Measurements from ENCODE around the gene VPS4B. TPM values are rescaled to one million over a fixed set of nuclear protein-coding genes. Genes with fewer than 3 reads are reported as not detected.

The VPS4B gene
- total and polyA plus RNA-seq, 5 donors from 2014 or later = 54.2 to 93.3 (median 67.2) TPM

DNA sequence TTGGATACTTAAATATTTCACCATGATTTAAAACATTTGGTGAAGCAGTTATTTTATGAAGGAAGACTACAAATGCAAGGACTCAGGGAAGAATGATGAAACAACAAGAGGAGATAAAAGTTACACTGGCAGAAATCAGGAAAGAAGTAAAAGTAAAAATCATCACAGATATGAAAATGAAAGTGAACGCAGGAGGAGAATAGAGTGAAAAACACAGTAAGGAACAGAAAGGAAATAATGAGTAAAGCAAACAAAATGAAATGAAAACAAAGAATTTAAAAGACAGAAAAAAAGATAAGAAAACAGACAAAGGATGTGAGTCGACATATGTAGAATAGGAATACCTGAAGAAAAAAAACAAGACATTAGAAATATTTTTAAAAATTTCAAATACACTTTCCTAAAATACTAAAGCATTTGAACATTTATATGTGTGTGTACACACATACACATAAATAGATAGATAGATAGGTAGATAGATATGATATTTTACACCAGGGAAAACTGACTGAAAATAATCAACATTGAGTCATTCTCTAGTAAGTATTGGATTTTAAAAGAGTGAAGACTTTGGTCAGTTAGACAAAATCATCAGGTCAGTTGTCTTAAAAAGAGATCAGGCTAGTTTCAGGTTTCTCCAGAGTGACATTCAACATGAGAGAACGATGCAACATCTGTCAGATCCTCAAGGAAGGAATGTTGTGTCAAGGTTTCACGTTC lies 43.2 kb downstream of the VPS4B start:
- peaks cover 11% of the 10 kb centered on the region for H3K27me3 Mint-ChIP-seq
- peak overlapping the region; percentile 0 to 62 (median 18) for H3K27ac Mint-ChIP-seq
- peak in 1 of 3 donors; percentile 48 for DNase-seq
- Histone ChIP-seq H3K9me3 (ENCODE audit: control insufficient read depth in 2 of 2, low read length in 2 of 2) (peaks cover 0 to 2% of the 10 kb centered on the region in 2 experiments), H3K27ac (ENCODE audit: insufficient read depth, low read length, poor library complexity, severe bottlenecking) (no peak overlapping the region), H3K4me1 (ENCODE audit: control insufficient read depth, insufficient read depth, low read length, poor library complexity, severe bottlenecking) (peaks cover 4% of the 10 kb centered on the region), H3K4me3 (ENCODE audit: low read depth, low read length) (peak overlapping the region; percentile 45), H3K27me3 (ENCODE audit: control insufficient read depth, insufficient read depth, low read length) (peaks cover 2% of the 10 kb centered on the region), H3K36me3 (ENCODE audit: control insufficient read depth, insufficient read depth, low read length) (no peaks in the 10 kb centered on the region)
- peaks cover 0 to 7% (median 0%) of the 10 kb centered on the region in 7 donors for H3K9me3 Mint-ChIP-seq
- ATAC-seq (ENCODE audit: low read depth in 2 of 2) = no peak
- peaks cover 13 to 24% (median 20%) of the 10 kb centered on the region in 4 donors for H3K4me1 Mint-ChIP-seq
- peak overlapping the region in 3 of 4 donors; percentile 30 to 65 (median 64) for H3K4me3 Mint-ChIP-seq
- H3K36me3 Mint-ChIP-seq = peaks cover 16% of the 10 kb centered on the region

DNA sequence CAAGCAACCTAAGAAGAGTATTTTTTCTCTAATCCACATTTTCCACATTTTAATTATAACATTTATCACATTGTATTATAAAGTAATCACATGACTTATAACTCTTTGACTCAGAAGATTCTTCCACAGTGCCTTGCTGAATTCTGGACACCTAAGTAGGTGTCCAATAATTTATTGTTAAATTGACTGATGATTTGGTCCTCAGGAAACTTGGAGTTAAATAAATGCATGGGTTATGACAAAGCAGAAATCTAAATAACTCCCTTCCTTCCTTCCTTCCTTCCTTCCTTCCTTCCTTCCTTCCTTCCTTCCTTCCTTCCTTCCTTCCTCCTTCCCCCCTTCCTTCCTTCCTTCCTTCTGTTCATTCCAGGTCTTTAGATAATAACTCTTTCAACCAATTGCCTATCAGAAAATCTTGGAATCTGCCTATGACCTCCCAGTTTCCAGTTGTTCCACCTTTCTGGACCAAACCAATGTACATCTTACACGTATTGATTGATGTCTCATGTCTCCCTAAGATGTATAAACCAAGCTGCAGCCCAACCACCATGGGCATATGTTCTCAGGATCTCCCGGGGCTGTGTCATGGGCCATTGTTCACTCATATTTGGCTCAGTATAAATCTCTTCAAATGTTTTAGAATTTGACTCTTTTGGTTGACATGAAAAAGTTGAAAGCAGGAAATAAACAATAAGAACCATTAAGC lies 44.8 kb downstream of the VPS4B start:
- H3K36me3 ChIP-seq (ENCODE audit: control insufficient read depth, insufficient read depth, low read length) = no peaks in the 10 kb centered on the region
- peaks cover 6% of the 10 kb centered on the region for H3K36me3 Mint-ChIP-seq
- H3K4me3 Mint-ChIP-seq = no peak overlapping the region
- peak overlapping the region in 1 of 3 donors; percentile 50 for H3K27ac Mint-ChIP-seq
- H3K4me3 ChIP-seq (ENCODE audit: low read depth, low read length) = no peak overlapping the region
- peaks cover 11% of the 10 kb centered on the region for H3K27me3 Mint-ChIP-seq
- ATAC-seq (ENCODE audit: low read depth in 2 of 2) (no peak), DNase-seq (no peak)
- H3K4me1 Mint-ChIP-seq = peaks cover 13 to 24% (median 20%) of the 10 kb centered on the region in 4 donors
- no peaks in the 10 kb centered on the region for H3K9me3 ChIP-seq (ENCODE audit: control insufficient read depth in 2 of 2, low read length in 2 of 2)
- peaks cover 2% of the 10 kb centered on the region for H3K27me3 ChIP-seq (ENCODE audit: control insufficient read depth, insufficient read depth, low read length)
- H3K27ac ChIP-seq (ENCODE audit: insufficient read depth, low read length, poor library complexity, severe bottlenecking) = no peak overlapping the region
- H3K9me3 Mint-ChIP-seq = peaks cover 0 to 6% (median 0%) of the 10 kb centered on the region in 7 donors
- peaks cover 4% of the 10 kb centered on the region for H3K4me1 ChIP-seq (ENCODE audit: control insufficient read depth, insufficient read depth, low read length, poor library complexity, severe bottlenecking)

DNA sequence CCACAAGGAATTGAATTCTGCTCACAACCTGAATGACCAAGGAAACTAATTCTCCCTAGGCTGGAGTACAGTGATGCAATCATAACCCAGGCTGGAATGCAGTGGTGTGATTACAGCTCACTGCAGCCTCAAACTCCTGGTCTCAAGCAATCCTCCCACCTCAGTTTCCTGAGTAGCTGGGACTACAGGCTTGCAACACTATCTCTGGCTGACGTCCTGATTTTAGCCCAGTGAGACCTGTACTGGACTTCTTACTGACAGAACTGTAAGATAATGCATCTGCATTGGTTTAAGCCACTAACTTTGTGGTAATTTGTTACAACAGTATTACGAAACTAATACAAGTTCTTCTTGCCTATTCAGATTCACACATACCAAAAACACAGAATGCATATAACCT lies 45.7 kb downstream of the VPS4B start:
- Mint-ChIP-seq H3K27me3 (peaks cover 11% of the 10 kb centered on the region), H3K4me1 (peaks cover 13 to 24% (median 20%) of the 10 kb centered on the region in 4 donors), H3K9me3 (peaks cover 0 to 6% (median 0%) of the 10 kb centered on the region in 7 donors), H3K4me3 (no peak overlapping the region), H3K36me3 (peaks cover 6% of the 10 kb centered on the region), H3K27ac (no peak overlapping the region)
- no peaks in the 10 kb centered on the region for H3K9me3 ChIP-seq (ENCODE audit: control insufficient read depth in 2 of 2, low read length in 2 of 2)
- H3K27ac ChIP-seq (ENCODE audit: insufficient read depth, low read length, poor library complexity, severe bottlenecking) = no peak overlapping the region
- no peak overlapping the region for H3K4me3 ChIP-seq (ENCODE audit: low read depth, low read length)
- DNase-seq = no peak
- no peak for ATAC-seq (ENCODE audit: low read depth in 2 of 2)
- H3K4me1 ChIP-seq (ENCODE audit: control insufficient read depth, insufficient read depth, low read length, poor library complexity, severe bottlenecking) = peaks cover 4% of the 10 kb centered on the region
- no peaks in the 10 kb centered on the region for H3K36me3 ChIP-seq (ENCODE audit: control insufficient read depth, insufficient read depth, low read length)
- peaks cover 2% of the 10 kb centered on the region for H3K27me3 ChIP-seq (ENCODE audit: control insufficient read depth, insufficient read depth, low read length)

DNA sequence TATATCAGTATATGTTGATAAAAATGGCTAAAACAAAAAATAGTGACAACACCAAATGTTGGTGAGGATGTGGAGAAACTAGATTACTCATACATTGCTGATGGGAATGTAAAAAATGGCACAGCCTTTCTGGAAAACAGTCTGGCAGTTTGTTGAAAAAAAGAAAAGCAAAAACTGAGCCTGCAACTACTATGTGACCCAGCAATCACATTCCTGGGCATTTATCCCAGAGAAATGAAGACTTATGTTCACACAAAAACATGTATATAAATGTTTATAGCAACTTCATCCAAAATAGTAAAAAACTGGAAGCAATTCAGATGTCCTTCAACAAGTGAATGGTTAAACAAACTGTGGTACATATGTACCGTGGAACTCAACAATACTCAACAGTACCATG lies 47.7 kb downstream of the VPS4B start:
- H3K9me3 Mint-ChIP-seq = peaks cover 0 to 6% (median 0%) of the 10 kb centered on the region in 7 donors
- ATAC-seq (ENCODE audit: low read depth in 2 of 2) = no peak
- no peak overlapping the region for H3K27ac Mint-ChIP-seq
- no peak overlapping the region for H3K4me3 Mint-ChIP-seq
- H3K27me3 Mint-ChIP-seq = peaks cover 5% of the 10 kb centered on the region
- no peaks in the 10 kb centered on the region for H3K36me3 ChIP-seq (ENCODE audit: control insufficient read depth, insufficient read depth, low read length)
- peaks cover 12% of the 10 kb centered on the region for H3K36me3 Mint-ChIP-seq
- H3K9me3 ChIP-seq (ENCODE audit: control insufficient read depth in 2 of 2, low read length in 2 of 2) = no peaks in the 10 kb centered on the region
- no peak overlapping the region for H3K27ac ChIP-seq (ENCODE audit: insufficient read depth, low read length, poor library complexity, severe bottlenecking)
- peaks cover 2% of the 10 kb centered on the region for H3K27me3 ChIP-seq (ENCODE audit: control insufficient read depth, insufficient read depth, low read length)
- peaks cover 12 to 23% (median 18%) of the 10 kb centered on the region in 4 donors for H3K4me1 Mint-ChIP-seq
- no peak overlapping the region for H3K4me3 ChIP-seq (ENCODE audit: low read depth, low read length)
- DNase-seq = no peak
- peaks cover 4% of the 10 kb centered on the region for H3K4me1 ChIP-seq (ENCODE audit: control insufficient read depth, insufficient read depth, low read length, poor library complexity, severe bottlenecking)

DNA sequence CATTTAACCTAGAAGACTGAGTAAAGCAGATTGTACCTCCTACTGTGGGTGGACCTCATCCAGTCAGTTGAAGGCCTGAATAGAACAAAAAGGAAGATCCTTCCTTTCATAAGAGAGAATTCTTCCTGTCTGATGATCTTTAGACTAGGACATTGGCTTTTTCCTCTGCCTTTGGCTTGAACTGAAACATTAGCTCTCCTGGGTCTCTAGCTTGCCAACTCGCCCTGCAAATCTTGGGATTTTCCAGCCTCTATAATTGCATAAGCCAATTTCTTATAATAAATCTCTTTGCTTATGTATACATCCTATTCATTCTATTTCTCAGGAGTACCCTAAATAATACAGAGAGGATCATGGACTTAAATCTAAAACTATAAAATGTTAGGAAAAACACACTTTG lies 49.1 kb downstream of the VPS4B start:
- no peaks in the 10 kb centered on the region for H3K36me3 ChIP-seq (ENCODE audit: control insufficient read depth, insufficient read depth, low read length)
- H3K27ac ChIP-seq (ENCODE audit: insufficient read depth, low read length, poor library complexity, severe bottlenecking) = no peak overlapping the region
- peaks cover 4% of the 10 kb centered on the region for H3K4me1 ChIP-seq (ENCODE audit: control insufficient read depth, insufficient read depth, low read length, poor library complexity, severe bottlenecking)
- no peak overlapping the region for H3K4me3 Mint-ChIP-seq
- peaks cover 5% of the 10 kb centered on the region for H3K27me3 Mint-ChIP-seq
- peaks cover 2% of the 10 kb centered on the region for H3K27me3 ChIP-seq (ENCODE audit: control insufficient read depth, insufficient read depth, low read length)
- H3K9me3 Mint-ChIP-seq = peaks cover 0 to 6% (median 0%) of the 10 kb centered on the region in 7 donors
- no peak overlapping the region for H3K4me3 ChIP-seq (ENCODE audit: low read depth, low read length)
- no peaks in the 10 kb centered on the region for H3K9me3 ChIP-seq (ENCODE audit: control insufficient read depth in 2 of 2, low read length in 2 of 2)
- peaks cover 12% of the 10 kb centered on the region for H3K36me3 Mint-ChIP-seq
- DNase-seq (no peak), ATAC-seq (ENCODE audit: low read depth in 2 of 2) (no peak)
- peaks cover 0 to 21% (median 18%) of the 10 kb centered on the region in 4 donors for H3K4me1 Mint-ChIP-seq
- no peak overlapping the region for H3K27ac Mint-ChIP-seq

DNA sequence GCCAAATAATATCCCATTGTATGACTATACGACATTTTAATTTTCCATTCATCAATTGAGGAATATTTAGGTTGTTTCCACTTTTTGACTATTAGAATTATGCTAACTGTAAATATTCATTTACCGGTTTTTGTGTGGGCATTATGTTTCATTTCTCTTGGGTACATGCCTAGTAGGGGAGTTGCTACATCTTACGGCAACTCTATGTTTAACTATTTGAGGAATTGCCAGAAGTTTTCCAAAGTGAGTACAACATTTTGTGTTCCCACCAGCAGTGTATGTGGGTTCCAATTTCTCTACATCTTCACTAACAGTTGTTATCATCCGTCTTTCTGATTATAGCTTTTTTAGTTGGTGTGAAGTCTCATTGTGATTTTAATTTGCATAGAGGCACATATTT lies 53.7 kb downstream of the VPS4B start:
- Mint-ChIP-seq H3K4me3 (peak overlapping the region; percentile 31 to 96 (median 86)), H3K27me3 (no peaks in the 10 kb centered on the region), H3K27ac (peak overlapping the region in 1 of 3 donors; percentile 33), H3K9me3 (no peaks in the 10 kb centered on the region), H3K4me1 (peaks cover 15 to 44% (median 33%) of the 10 kb centered on the region in 4 donors), H3K36me3 (peaks cover 11% of the 10 kb centered on the region)
- Histone ChIP-seq H3K4me1 (ENCODE audit: control insufficient read depth, insufficient read depth, low read length, poor library complexity, severe bottlenecking) (peaks cover 37% of the 10 kb centered on the region), H3K27me3 (ENCODE audit: control insufficient read depth, insufficient read depth, low read length) (no peaks in the 10 kb centered on the region), H3K36me3 (ENCODE audit: control insufficient read depth, insufficient read depth, low read length) (no peaks in the 10 kb centered on the region), H3K4me3 (ENCODE audit: low read depth, low read length) (peak overlapping the region; percentile 11), H3K27ac (ENCODE audit: insufficient read depth, low read length, poor library complexity, severe bottlenecking) (no peak overlapping the region), H3K9me3 (ENCODE audit: control insufficient read depth in 2 of 2, low read length in 2 of 2) (no peaks in the 10 kb centered on the region)
- no peak for DNase-seq
- no peak for ATAC-seq (ENCODE audit: low read depth in 2 of 2)

DNA sequence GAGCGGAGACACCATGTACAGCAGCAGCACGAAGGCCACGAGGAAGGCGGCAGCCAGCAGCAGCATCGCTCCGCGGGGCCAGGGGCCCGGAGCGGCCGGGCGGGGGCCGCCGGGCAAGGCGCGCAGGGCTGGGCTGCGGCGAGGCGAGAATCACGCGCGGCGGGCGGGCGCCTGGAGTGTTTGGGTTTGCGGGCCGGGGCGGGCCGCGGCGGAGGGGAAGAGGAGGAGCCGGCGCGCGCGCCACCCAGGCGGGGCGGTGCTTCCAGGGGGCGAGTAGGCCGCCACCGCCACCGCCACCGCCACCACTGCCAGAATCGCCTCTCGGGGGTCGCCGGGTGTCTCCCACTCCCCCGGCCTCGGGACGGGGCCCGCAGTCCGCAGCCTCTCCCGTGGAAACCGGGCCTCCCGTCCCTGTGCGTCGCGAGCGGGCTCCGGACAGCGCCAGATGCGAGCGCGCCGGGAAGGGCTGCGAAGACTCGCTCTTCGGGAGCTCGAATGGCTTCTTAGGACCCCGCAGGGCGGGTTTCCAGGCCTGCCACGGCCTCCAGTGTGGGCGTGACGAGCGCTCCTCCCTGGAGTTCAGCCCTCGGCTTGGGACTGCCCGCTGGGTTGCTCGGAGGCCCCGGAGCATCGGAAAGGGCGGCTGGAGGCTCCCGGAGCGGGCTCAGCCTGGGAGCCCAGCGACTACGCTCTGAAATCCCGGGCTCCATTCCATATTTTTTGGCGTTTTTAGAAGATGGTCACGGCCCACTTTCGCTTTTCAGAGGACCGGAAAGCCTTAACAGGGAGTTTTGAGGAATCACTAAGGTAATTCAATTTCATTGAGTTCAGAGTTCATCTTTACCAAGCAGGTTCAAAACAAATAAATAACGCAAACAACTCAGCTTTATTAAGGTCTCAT lies 55.0 kb downstream of the VPS4B start, which contains the start of gene KDSR:
KDSR (minus strand) TSS at position 154 of the 901 bp plus-strand sequence; CDS start at position 66, 88 bp downstream.
- peaks cover 37% of the 10 kb centered on the region for H3K4me1 ChIP-seq (ENCODE audit: control insufficient read depth, insufficient read depth, low read length, poor library complexity, severe bottlenecking)
- peaks cover 5% of the 10 kb centered on the region for H3K36me3 ChIP-seq (ENCODE audit: control insufficient read depth, insufficient read depth, low read length)
- peaks cover 15 to 48% (median 35%) of the 10 kb centered on the region in 4 donors for H3K4me1 Mint-ChIP-seq
- peaks cover 14% of the 10 kb centered on the region for H3K36me3 Mint-ChIP-seq
- peak; percentile 74 to 88 (median 81) for DNase-seq
- H3K27ac ChIP-seq (ENCODE audit: insufficient read depth, low read length, poor library complexity, severe bottlenecking) = peak within 1 kb of the TSS; percentile 69
- H3K27ac Mint-ChIP-seq = peak within 1 kb of the TSS; percentile 87 to 92 (median 91)
- H3K4me3 Mint-ChIP-seq = peak within 1 kb of the TSS; percentile 31 to 97 (median 94)
- peak; percentile 87 for ATAC-seq (ENCODE audit: low read depth in 2 of 2)
- H3K4me3 ChIP-seq (ENCODE audit: low read depth, low read length) = peak within 1 kb of the TSS; percentile 96
- H3K27me3 Mint-ChIP-seq = no peaks in the 10 kb centered on the region
- H3K9me3 ChIP-seq (ENCODE audit: control insufficient read depth in 2 of 2, low read length in 2 of 2) = no peaks in the 10 kb centered on the region
- H3K27me3 ChIP-seq (ENCODE audit: control insufficient read depth, insufficient read depth, low read length) = no peaks in the 10 kb centered on the region
- no peaks in the 10 kb centered on the region for H3K9me3 Mint-ChIP-seq

All from CD4-positive, CD25-positive, alpha-beta regulatory T cell (primary cell).